ENCODE measurements around the gene OBI1. TPM values are rescaled to one million over a fixed set of nuclear protein-coding genes. Genes with fewer than 3 reads are reported as not detected.
"Not testable (repeated sequence)": the region's sequence is repeated elsewhere in the genome, so short reads cannot be mapped to it uniquely, and the experiment has no call there.

OBI1 gene
- total RNA-seq, 1 donor from 2014 or later, result 9.9 TPM

GRCh38 chr13:78652651-78653050 is 6.3 kb downstream of the OBI1 start:
- intact Hi-C loops (cut with micrococcal nuclease), result no loop called here
- ATAC-seq, result no peak
- DNase-seq, result no peak

- intact Hi-C loops (cut with micrococcal nuclease), result no loop called here
- ATAC-seq (no peak), DNase-seq (no peak)
Observed at GRCh38 chr13:78650717-78651083, 8.3 kb downstream of the OBI1 start.

GRCh38 chr13:78649997-78650716 is 8.8 kb downstream of the OBI1 start:
- DNase-seq (no peak), ATAC-seq (peak; percentile 38)
- intact Hi-C loops (cut with micrococcal nuclease), result no loop called here

GRCh38 chr13:78647109-78647678 is 11.8 kb downstream of the OBI1 start:
- ATAC-seq; intact Hi-C loops (cut with micrococcal nuclease); DNase-seq: not testable (repeated sequence)

- DNase-seq (no peak), ATAC-seq (no peak)
- intact Hi-C loops (cut with micrococcal nuclease), result no loop called here
Observed at GRCh38 chr13:78638216-78638615, 20.7 kb downstream of the OBI1 start.

- intact Hi-C loops (cut with micrococcal nuclease), result no loop called here
- ATAC-seq (no peak), DNase-seq (no peak)
Observed at GRCh38 chr13:78636495-78636894, 22.5 kb downstream of the OBI1 start.

- intact Hi-C loops (cut with micrococcal nuclease), result no loop called here
- DNase-seq (no peak), ATAC-seq (no peak)
Observed at GRCh38 chr13:78632996-78633395, 26.0 kb downstream of the OBI1 start.

- ATAC-seq (no peak), DNase-seq (no peak)
- intact Hi-C loops (cut with micrococcal nuclease), result no loop called here
Observed at GRCh38 chr13:78631077-78631476, 27.9 kb downstream of the OBI1 start.

GRCh38 chr13:78630511-78630910 is 28.4 kb downstream of the OBI1 start:
- ATAC-seq (no peak), DNase-seq (no peak)
- intact Hi-C loops (cut with micrococcal nuclease), result no loop called here

- ATAC-seq (no peak), DNase-seq (no peak)
- intact Hi-C loops (cut with micrococcal nuclease), result no loop called here
Observed at GRCh38 chr13:78625384-78625783, 33.6 kb downstream of the OBI1 start.

GRCh38 chr13:78623132-78623531 is 35.8 kb downstream of the OBI1 start:
- DNase-seq, result no peak
- ATAC-seq, result no peak
- intact Hi-C loops (cut with micrococcal nuclease), result no loop called here

GRCh38 chr13:78620936-78621470 is 38.0 kb downstream of the OBI1 start:
- intact Hi-C loops (cut with micrococcal nuclease), result no loop called here
- DNase-seq, result no peak
- no peak for ATAC-seq

- intact Hi-C loops (cut with micrococcal nuclease), result no loop called here
- ATAC-seq (no peak), DNase-seq (no peak)
Observed at GRCh38 chr13:78618411-78618810, 40.5 kb downstream of the OBI1 start.

GRCh38 chr13:78611040-78611439 is 47.9 kb downstream of the OBI1 start:
- DNase-seq, result no peak
- intact Hi-C loops (cut with micrococcal nuclease), result no loop called here
- ATAC-seq, result no peak

- intact Hi-C loops (cut with micrococcal nuclease), result no loop called here
- no peak for DNase-seq
- no peak for ATAC-seq
Observed at GRCh38 chr13:78610381-78610883, 48.5 kb downstream of the OBI1 start.

GRCh38 chr13:78609464-78610205 is 49.3 kb downstream of the OBI1 start:
- intact Hi-C loops (cut with micrococcal nuclease), result no loop called here
- ATAC-seq (peak; percentile 38), DNase-seq (peak; percentile 42)

- DNase-seq, result peak; percentile 28
- peak; percentile 34 for ATAC-seq
- intact Hi-C loops (cut with micrococcal nuclease), result no loop called here
Observed at GRCh38 chr13:78608688-78609463, 50.1 kb downstream of the OBI1 start.

GRCh38 chr13:78608252-78608687 is 50.7 kb downstream of the OBI1 start:
- intact Hi-C loops (cut with micrococcal nuclease), result no loop called here
- ATAC-seq (no peak), DNase-seq (no peak)

All from left ventricle myocardium superior (tissue), 1 donor.